ENCODE data around the gene BLVRA. TPM values are rescaled to one million over a fixed set of nuclear protein-coding genes. Genes with fewer than 3 reads are reported as not detected.

BLVRA gene
- polyA plus RNA-seq, 1 donor (not counting 4 experiments of a cell fraction or from before 2014, with no cell fraction given), result 49.6 TPM

- no peak overlapping the region for H3K9ac ChIP-seq (ENCODE audit: control insufficient read depth, extremely low read depth, insufficient read depth, low read length)
- H4K20me1 ChIP-seq (ENCODE audit: control insufficient read depth, extremely low read depth, insufficient read depth, low read length), result no peaks in the 10 kb centered on the region
- H3K9me1 ChIP-seq (ENCODE audit: control insufficient read depth, extremely low read depth, insufficient read depth, low read length), result no peaks in the 10 kb centered on the region
- dilution Hi-C loops (cut with MboI; ENCODE audit: extremely low pct_ligation_motif_present, low sequenced_read_pairs), result no loop called here
- DNase-seq (ENCODE audit: low read depth, low spot score) (no peak), FAIRE-seq (no peak)
- TF ChIP-seq EZH2 (IDR thresholded peaks at IDR 0.05; ENCODE audit: low read length), result no peak
- TF ChIP-seq CTCF (optimal IDR thresholded peaks at IDR 0.05 in 1 of 3, IDR thresholded peaks at IDR 0.05 in 1 of 3, conservative IDR thresholded peaks at IDR 0.05 in 1 of 3; ENCODE audit: extremely low read depth in 1 of 3, insufficient read depth in 2 of 3, low read length in 3 of 3), result no peak
- no peaks in the 10 kb centered on the region for H3K9me3 ChIP-seq (ENCODE audit: control insufficient read depth, low read depth, low read length)
- H3K4me3 ChIP-seq (ENCODE audit: control insufficient read depth in 2 of 3, extremely low read depth in 1 of 3, insufficient read depth in 2 of 3, low read depth in 1 of 3, low read length in 3 of 3), result no peak overlapping the region
- H2AFZ ChIP-seq (ENCODE audit: control insufficient read depth, low read length), result no peak overlapping the region
- no peaks in the 10 kb centered on the region for H3K79me2 ChIP-seq (ENCODE audit: control insufficient read depth, insufficient read depth, low read length)
- H3K4me1 ChIP-seq (ENCODE audit: control insufficient read depth, extremely low read depth, insufficient read depth, low read length), result no peaks in the 10 kb centered on the region
- H3K4me2 ChIP-seq (ENCODE audit: control insufficient read depth, extremely low read depth, insufficient read depth, low read depth, low read length), result no peak overlapping the region
- H3K36me3 ChIP-seq (ENCODE audit: control insufficient read depth in 2 of 2, extremely low read depth in 1 of 2, insufficient read depth in 2 of 2, low read length in 2 of 2), result no peaks in the 10 kb centered on the region
- no peaks in the 10 kb centered on the region for H3K27me3 ChIP-seq (ENCODE audit: control insufficient read depth, extremely low read depth, insufficient read depth, low read length)
- H3K27ac ChIP-seq (ENCODE audit: control insufficient read depth, insufficient read depth, low read length), result no peak overlapping the region
These were observed 86.2 kb downstream of the BLVRA start for GRCh38 chr7:43844662-43845061.

GRCh38 chr7:43847496-43847895, 89.0 kb downstream of the BLVRA start:
- DNase-seq (ENCODE audit: low read depth, low spot score), result no peak
- no peak overlapping the region for H3K4me3 ChIP-seq (ENCODE audit: control insufficient read depth in 2 of 3, extremely low read depth in 1 of 3, insufficient read depth in 2 of 3, low read depth in 1 of 3, low read length in 3 of 3)
- H4K20me1 ChIP-seq (ENCODE audit: control insufficient read depth, extremely low read depth, insufficient read depth, low read length), result no peaks in the 10 kb centered on the region
- no peak overlapping the region for H3K9ac ChIP-seq (ENCODE audit: control insufficient read depth, extremely low read depth, insufficient read depth, low read length)
- TF ChIP-seq EZH2 (IDR thresholded peaks at IDR 0.05; ENCODE audit: low read length) (no peak), CTCF (optimal IDR thresholded peaks at IDR 0.05 in 1 of 3, IDR thresholded peaks at IDR 0.05 in 1 of 3, conservative IDR thresholded peaks at IDR 0.05 in 1 of 3; ENCODE audit: extremely low read depth in 1 of 3, insufficient read depth in 2 of 3, low read length in 3 of 3) (no peak)
- FAIRE-seq, result no peak
- no peak overlapping the region for H2AFZ ChIP-seq (ENCODE audit: control insufficient read depth, low read length)
- no peaks in the 10 kb centered on the region for H3K9me3 ChIP-seq (ENCODE audit: control insufficient read depth, low read depth, low read length)
- no peak overlapping the region for H3K4me2 ChIP-seq (ENCODE audit: control insufficient read depth, extremely low read depth, insufficient read depth, low read depth, low read length)
- dilution Hi-C loops (cut with MboI; ENCODE audit: extremely low pct_ligation_motif_present, low sequenced_read_pairs), result no loop called here
- no peaks in the 10 kb centered on the region for H3K79me2 ChIP-seq (ENCODE audit: control insufficient read depth, insufficient read depth, low read length)
- H3K9me1 ChIP-seq (ENCODE audit: control insufficient read depth, extremely low read depth, insufficient read depth, low read length), result no peaks in the 10 kb centered on the region
- H3K36me3 ChIP-seq (ENCODE audit: control insufficient read depth in 2 of 2, extremely low read depth in 1 of 2, insufficient read depth in 2 of 2, low read length in 2 of 2), result no peaks in the 10 kb centered on the region
- no peak overlapping the region for H3K27ac ChIP-seq (ENCODE audit: control insufficient read depth, insufficient read depth, low read length)
- peaks cover 4% of the 10 kb centered on the region for H3K4me1 ChIP-seq (ENCODE audit: control insufficient read depth, extremely low read depth, insufficient read depth, low read length)
- H3K27me3 ChIP-seq (ENCODE audit: control insufficient read depth, extremely low read depth, insufficient read depth, low read length), result peaks cover 9% of the 10 kb centered on the region
